Loucy (cell line): ENCODE results near the gene ZNF747.

ENCODE experiments used
- H2AFZ ChIP-seq: fragments of 200-600 bp; sonication (generic); 2 replicates; pipeline ENCODE4 v1.6.0; 2016; ENCODE audit warnings: antibody characterized with exemption, mild to moderate bottlenecking, low read length, moderate library complexity
- H3F3A ChIP-seq: fragments of 200-600 bp; 2 replicates; pipeline ENCODE4 v1.6.0; 2016; ENCODE audit warnings: antibody characterized with exemption, low read depth, mild to moderate bottlenecking
- H3K27me3 ChIP-seq: fragments of 200-600 bp; sonication (generic); 2 replicates; pipeline ENCODE4 v1.6.1; 2014; ENCODE audit warnings: low read length, mild to moderate bottlenecking; ENCODE audit not compliant: insufficient read depth, poor library complexity, severe bottlenecking
- H3K36me3 ChIP-seq: fragments of 200-600 bp; sonication (generic); 2 replicates; pipeline ENCODE4 v1.6.1; 2016; ENCODE audit warnings: low read length; ENCODE audit not compliant: insufficient read depth
- H3K4me1 ChIP-seq: fragments of 200-600 bp; sonication (generic); 2 replicates; pipeline ENCODE4 v1.5.1; 2014; ENCODE audit warnings: low read length, mild to moderate bottlenecking; ENCODE audit not compliant: insufficient read depth, poor library complexity, severe bottlenecking
- H3K4me2 ChIP-seq: fragments of 200-600 bp; sonication (generic); 2 replicates; pipeline ENCODE4 v1.6.0; 2014; ENCODE audit warnings: antibody characterized with exemption, low read length, low read depth, mild to moderate bottlenecking; ENCODE audit not compliant: poor library complexity, severe bottlenecking
- H3K4me3 ChIP-seq: fragments of 200-600 bp; sonication (generic); 2 replicates; pipeline ENCODE4 v1.5.1; 2014; ENCODE audit warnings: low read length, mild to moderate bottlenecking, mixed read lengths; ENCODE audit not compliant: poor library complexity, severe bottlenecking
- H3K79me2 ChIP-seq: fragments of 200-600 bp; sonication (generic); 2 replicates; pipeline ENCODE4 v1.6.1; 2014; ENCODE audit warnings: low read length; ENCODE audit not compliant: insufficient read depth
- H3K9ac ChIP-seq: fragments of 200-600 bp; sonication (generic); 2 replicates; pipeline ENCODE4 v1.6.0; 2014; ENCODE audit warnings: mild to moderate bottlenecking, low read depth, low read length, moderate library complexity; ENCODE audit not compliant: poor library complexity, severe bottlenecking
- H3K9me2 ChIP-seq: fragments of 200-600 bp; sonication (generic); replicated peaks from 2 replicates; pipeline ENCODE4 v1.6.1; 2016; ENCODE audit warnings: low read depth, low read length, mixed read lengths
- H3K9me3 ChIP-seq: fragments of 200-600 bp; sonication (generic); 2 replicates; pipeline ENCODE4 v1.6.1; 2014; ENCODE audit warnings: mild to moderate bottlenecking, antibody characterized with exemption, low read length, low read depth; ENCODE audit not compliant: insufficient read depth
- H4K20me1 ChIP-seq: fragments of 200-600 bp; sonication (generic); 2 replicates; pipeline ENCODE4 v1.6.0; 2014; ENCODE audit warnings: antibody characterized with exemption, low read length, mild to moderate bottlenecking; ENCODE audit not compliant: insufficient read depth, poor library complexity, severe bottlenecking
- EZH2phosphoT487 ChIP-seq: fragments of 200-600 bp; IDR thresholded peaks from 2 replicates; pipeline ENCODE4 v1.6.1; 2018; ENCODE audit warnings: antibody characterized with exemption, mild to moderate bottlenecking, moderate library complexity, borderline replicate concordance
- TF ChIP-seq, protein P1 (sequence below): fragments of 200-600 bp; sonication (generic); conservative IDR thresholded peaks from 2 replicates; pipeline ENCODE4 v1.5.1; 2014; ENCODE audit warnings: mild to moderate bottlenecking, antibody characterized with exemption, low read length

Gene ZNF747

DNA sequence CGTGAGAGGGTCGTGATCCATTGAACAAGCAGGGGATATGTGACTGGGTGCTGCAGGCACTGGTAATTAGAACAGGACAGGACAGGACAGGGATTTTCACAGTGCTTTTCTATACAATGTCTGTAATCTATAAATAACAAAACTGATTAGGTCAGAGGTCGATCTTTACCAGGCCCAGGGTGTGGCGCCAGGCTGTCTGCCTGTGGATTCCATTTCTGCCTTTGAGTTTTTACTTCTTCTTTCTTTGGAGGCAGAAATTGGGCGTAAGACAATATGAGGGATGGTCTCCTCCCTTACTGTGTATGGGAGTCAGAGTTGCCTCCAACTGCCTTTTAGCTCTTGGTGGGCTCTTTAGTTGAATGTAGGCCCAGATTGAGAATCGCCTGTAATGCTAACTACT is 25.0 kb upstream of the ZNF747 start:
- H3K9me3 ChIP-seq, result no peaks in the 10 kb centered on the region
- H3K9ac ChIP-seq, result peak overlapping the region; percentile 96
- H3K36me3 ChIP-seq, result no peaks in the 10 kb centered on the region
- TF ChIP-seq, protein P1, sequence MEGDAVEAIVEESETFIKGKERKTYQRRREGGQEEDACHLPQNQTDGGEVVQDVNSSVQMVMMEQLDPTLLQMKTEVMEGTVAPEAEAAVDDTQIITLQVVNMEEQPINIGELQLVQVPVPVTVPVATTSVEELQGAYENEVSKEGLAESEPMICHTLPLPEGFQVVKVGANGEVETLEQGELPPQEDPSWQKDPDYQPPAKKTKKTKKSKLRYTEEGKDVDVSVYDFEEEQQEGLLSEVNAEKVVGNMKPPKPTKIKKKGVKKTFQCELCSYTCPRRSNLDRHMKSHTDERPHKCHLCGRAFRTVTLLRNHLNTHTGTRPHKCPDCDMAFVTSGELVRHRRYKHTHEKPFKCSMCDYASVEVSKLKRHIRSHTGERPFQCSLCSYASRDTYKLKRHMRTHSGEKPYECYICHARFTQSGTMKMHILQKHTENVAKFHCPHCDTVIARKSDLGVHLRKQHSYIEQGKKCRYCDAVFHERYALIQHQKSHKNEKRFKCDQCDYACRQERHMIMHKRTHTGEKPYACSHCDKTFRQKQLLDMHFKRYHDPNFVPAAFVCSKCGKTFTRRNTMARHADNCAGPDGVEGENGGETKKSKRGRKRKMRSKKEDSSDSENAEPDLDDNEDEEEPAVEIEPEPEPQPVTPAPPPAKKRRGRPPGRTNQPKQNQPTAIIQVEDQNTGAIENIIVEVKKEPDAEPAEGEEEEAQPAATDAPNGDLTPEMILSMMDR, result no peak
- no peak for TF ChIP-seq EZH2phosphoT487
- H3K4me2 ChIP-seq, result no peak overlapping the region
- no peak overlapping the region for H3K4me3 ChIP-seq
- H2AFZ ChIP-seq, result no peak overlapping the region
- no peaks in the 10 kb centered on the region for H3K9me2 ChIP-seq
- H3F3A ChIP-seq, result no peaks in the 10 kb centered on the region
- H4K20me1 ChIP-seq, result no peaks in the 10 kb centered on the region
- H3K4me1 ChIP-seq, result peaks cover 14% of the 10 kb centered on the region
- H3K79me2 ChIP-seq, result peaks cover 34% of the 10 kb centered on the region
- H3K27me3 ChIP-seq, result no peaks in the 10 kb centered on the region

DNA sequence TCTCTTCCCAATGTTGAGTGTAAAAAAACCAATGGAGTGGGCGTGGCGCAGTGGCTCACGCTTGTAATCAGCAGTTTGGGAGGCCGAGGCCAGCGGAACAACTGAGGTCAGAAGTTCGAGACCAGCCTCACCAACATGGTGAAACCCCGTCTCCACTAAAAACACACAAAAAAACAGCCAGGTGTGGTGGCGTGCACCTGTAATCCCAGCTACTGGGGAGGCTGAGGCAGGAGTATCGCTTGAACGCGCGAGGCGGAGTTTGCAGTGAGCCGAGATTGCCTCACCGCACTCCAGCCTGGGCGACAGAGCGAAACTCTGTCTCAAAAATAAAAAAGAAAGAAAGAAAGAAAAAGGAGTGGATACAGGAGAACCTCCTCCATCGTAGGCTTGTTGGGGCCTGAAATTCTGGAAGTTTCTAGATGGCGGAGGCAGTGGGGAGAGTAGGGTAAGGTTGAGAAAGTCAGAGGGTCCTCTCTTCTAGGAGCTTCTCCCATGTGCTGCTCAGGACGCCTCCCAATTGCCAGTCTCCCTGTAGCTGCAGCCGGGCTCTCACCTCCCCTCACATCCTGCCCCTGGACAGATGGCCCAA is 24.2 kb upstream of the ZNF747 start:
- TF ChIP-seq EZH2phosphoT487, result no peak
- TF ChIP-seq, protein P1, result no peak
- H3K4me1 ChIP-seq, result peaks cover 14% of the 10 kb centered on the region
- no peaks in the 10 kb centered on the region for H3K9me3 ChIP-seq
- peak overlapping the region; percentile 87 for H3K4me3 ChIP-seq
- no peaks in the 10 kb centered on the region for H3K27me3 ChIP-seq
- peak overlapping the region; percentile 55; the same call in 1 of the 2 replicates for H2AFZ ChIP-seq
- H3K9me2 ChIP-seq, result no peaks in the 10 kb centered on the region
- no peaks in the 10 kb centered on the region for H3K36me3 ChIP-seq
- H3K79me2 ChIP-seq, result peaks cover 42% of the 10 kb centered on the region
- H4K20me1 ChIP-seq, result no peaks in the 10 kb centered on the region
- peak overlapping the region; percentile 96 for H3K9ac ChIP-seq
- no peaks in the 10 kb centered on the region for H3F3A ChIP-seq
- peak overlapping the region; percentile 88 for H3K4me2 ChIP-seq

DNA sequence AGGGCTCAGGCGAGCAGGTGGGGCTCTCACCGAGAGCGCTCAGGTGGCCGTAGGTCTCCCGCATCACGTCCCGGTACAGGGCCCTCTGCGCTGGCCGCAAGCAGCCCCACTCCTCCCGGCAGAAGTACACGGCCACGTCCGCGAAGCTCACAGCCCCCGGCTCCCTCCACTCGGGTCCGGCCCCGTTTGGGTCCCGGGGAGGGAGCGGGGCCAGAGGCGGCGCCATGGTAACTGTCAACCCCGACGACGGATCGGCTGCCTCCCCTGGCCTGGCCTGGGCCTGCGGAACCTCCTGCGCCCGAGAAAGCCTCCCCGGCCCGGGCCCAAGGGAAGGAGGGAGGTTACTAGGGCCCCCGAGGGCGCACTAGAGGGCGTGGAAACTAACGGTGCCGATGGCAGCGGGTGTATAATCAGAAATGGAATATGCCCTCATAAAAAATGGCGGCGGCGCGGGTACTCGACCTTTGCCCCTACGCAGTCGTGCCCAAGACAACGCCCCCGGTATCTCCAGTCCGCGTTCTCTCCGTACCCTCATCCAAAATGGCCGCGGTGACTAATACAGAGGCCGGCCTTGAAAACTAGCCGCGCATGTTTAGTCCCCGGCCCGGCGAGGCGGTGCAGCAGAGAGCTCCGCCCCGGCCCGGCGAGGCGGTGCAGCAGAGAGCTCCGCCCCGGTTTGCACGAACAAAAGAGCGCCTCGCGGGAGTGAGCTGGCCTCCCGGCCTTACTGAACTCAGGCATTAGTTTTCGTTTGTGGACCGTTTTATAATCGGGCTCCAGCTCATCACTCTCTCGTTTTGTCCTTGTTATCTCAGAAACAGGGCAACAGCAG is 23.5 kb upstream of the ZNF747 start, which contains the start of gene ZNF764:
TSS of gene ZNF764 (minus strand) at position 418 of the 832 bp plus-strand sequence. CDS start at position 226, 192 bp downstream.
- Histone ChIP-seq H4K20me1 (no peaks in the 10 kb centered on the region), H3K9me2 (no peaks in the 10 kb centered on the region), H3K4me3 (peak within 1 kb of the TSS; percentile 87), H3K4me1 (peaks cover 20% of the 10 kb centered on the region), H3K9ac (peak within 1 kb of the TSS; percentile 96), H3K27me3 (no peaks in the 10 kb centered on the region), H2AFZ (peak within 1 kb of the TSS; percentile 96), H3K79me2 (peaks cover 48% of the 10 kb centered on the region), H3K9me3 (no peaks in the 10 kb centered on the region), H3F3A (no peaks in the 10 kb centered on the region), H3K4me2 (peak within 1 kb of the TSS; percentile 88), H3K36me3 (no peaks in the 10 kb centered on the region)
- TF ChIP-seq, protein P1, result 0 out of 2 replicates have a peak, but pooled peaks have one; percentile 14
- no peak for TF ChIP-seq EZH2phosphoT487
